ENCODE measurements around the gene MEX3A. TPM values are rescaled to one million over a fixed set of nuclear protein-coding genes. Genes with fewer than 3 reads are reported as not detected.

MEX3A gene
- total RNA-seq, 1 donor = 3.2 TPM

- DNase-seq (ENCODE audit: low read depth in 2 of 3, low spot score in 2 of 3) = peak in 2 of 3 donors; percentile 90 to 94
Measured at GRCh38 chr1:156104065-156104810, 22.0 kb upstream of the MEX3A start.

- DNase-seq (ENCODE audit: low read depth in 2 of 3, low spot score in 2 of 3) = peak in 2 of 3 donors; percentile 72 to 86
Measured at GRCh38 chr1:156103521-156103947, 21.3 kb upstream of the MEX3A start.

GRCh38 chr1:156102633-156103511 is 20.6 kb upstream of the MEX3A start:
- no peak for DNase-seq (ENCODE audit: low read depth in 2 of 3, low spot score in 2 of 3)

DNA sequence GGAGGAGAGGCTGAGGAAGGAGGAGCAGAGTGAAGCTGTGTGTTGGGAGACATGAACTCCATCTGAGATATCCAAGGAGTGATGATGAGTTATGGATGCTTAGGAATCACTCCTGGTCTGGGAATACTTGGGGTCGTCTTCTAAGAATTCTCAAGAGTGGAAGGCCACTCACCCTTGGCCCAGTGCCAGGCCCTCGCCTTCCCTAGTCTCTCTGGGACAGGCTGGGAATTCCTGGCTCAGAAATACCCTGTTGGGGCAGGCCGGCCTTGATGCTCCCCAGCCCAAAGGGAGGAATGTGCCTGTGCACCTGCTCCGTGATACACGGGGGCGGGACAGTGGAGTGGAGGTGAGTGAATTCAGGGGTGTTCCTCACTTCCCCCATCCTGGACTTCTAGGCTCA is 19.6 kb upstream of the MEX3A start:
- DNase-seq (ENCODE audit: low read depth in 2 of 3, low spot score in 2 of 3) = no peak

GRCh38 chr1:156100205-156100995 is 18.1 kb upstream of the MEX3A start:
- DNase-seq (ENCODE audit: low read depth in 2 of 3, low spot score in 2 of 3) = no peak

DNA sequence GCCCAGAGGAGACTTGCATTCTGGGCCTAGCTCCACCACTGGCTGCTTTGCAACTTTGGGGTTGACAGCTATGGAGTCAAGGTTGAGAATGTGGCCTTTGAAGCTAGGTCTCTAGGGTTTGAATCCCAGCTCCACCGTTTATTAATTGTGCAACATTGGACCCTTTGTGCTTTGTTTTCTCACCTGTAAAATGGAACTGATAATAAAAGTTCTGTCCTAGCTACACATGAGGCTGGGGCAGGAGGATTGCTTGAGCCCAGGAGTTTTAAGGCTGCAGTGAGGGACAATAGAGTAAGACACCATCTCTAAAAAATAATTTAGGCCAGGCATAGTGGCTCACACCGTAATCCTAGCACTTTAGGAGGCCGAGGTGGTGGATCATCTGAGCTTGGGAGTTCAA is 17.0 kb upstream of the MEX3A start:
- DNase-seq (ENCODE audit: low read depth in 2 of 3, low spot score in 2 of 3) = no peak

GRCh38 chr1:156098784-156099183 is 16.5 kb upstream of the MEX3A start:
- DNase-seq (ENCODE audit: low read depth in 2 of 3, low spot score in 2 of 3) = no peak

GRCh38 chr1:156097499-156098178 is 15.4 kb upstream of the MEX3A start:
- DNase-seq (ENCODE audit: low read depth in 2 of 3, low spot score in 2 of 3) = no peak

- DNase-seq (ENCODE audit: low read depth in 2 of 3, low spot score in 2 of 3) = peak; percentile 86 to 99 (median 98)
Measured at GRCh38 chr1:156096640-156097391, 14.6 kb upstream of the MEX3A start.

DNA sequence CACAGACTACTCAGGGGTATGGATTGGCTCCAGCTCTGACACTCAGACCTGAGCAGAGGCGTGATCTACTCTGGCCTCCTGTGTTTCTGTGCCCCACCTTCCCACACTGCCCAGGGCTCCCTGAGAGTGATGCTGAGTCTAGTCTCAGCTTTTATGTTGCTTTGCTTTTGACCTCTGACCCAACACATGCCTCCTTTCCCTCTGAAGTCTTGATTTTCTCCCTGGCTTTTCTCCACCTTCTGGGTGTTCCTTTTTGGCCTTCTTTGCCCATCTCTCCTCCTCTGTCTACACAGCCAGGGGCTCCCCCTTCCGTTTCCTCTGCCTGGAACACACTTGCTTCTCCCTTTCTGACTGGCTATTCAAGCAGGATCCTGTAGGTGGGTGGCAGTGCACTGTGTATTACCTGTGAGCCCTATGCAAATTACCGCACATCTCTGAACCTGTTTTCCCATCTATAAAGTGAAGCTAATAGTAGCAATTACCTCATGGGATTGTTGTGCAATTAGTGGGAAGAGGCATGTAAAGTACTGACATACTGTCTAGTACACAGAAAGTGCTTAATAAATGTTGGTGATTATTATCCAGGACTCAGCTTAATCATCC is 13.7 kb upstream of the MEX3A start:
- DNase-seq (ENCODE audit: low read depth in 2 of 3, low spot score in 2 of 3) = no peak

DNA sequence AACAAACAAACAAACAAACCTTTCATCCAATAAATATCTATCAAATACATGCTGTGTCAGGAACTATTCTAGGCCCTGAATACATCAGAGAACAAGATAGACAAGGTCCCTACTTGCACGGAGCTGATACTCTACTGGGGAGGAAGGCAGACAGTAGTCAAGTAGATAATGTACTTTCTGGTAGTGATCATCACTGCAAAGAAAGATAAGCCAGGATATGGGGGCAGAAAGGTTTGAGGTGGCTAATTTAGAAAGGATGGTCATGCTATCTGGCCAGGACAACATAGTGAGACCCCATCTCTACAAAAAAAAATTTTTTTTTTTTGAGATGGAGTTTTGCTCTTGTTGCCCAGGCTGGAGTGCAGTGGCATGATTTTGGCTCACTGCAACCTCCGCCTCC is 9.3 kb upstream of the MEX3A start:
- DNase-seq (ENCODE audit: low read depth in 2 of 3, low spot score in 2 of 3) = no peak

- DNase-seq (ENCODE audit: low read depth in 2 of 3, low spot score in 2 of 3) = peak; percentile 81 to 90 (median 85)
Measured at GRCh38 chr1:156090840-156091188, 8.5 kb upstream of the MEX3A start.

DNA sequence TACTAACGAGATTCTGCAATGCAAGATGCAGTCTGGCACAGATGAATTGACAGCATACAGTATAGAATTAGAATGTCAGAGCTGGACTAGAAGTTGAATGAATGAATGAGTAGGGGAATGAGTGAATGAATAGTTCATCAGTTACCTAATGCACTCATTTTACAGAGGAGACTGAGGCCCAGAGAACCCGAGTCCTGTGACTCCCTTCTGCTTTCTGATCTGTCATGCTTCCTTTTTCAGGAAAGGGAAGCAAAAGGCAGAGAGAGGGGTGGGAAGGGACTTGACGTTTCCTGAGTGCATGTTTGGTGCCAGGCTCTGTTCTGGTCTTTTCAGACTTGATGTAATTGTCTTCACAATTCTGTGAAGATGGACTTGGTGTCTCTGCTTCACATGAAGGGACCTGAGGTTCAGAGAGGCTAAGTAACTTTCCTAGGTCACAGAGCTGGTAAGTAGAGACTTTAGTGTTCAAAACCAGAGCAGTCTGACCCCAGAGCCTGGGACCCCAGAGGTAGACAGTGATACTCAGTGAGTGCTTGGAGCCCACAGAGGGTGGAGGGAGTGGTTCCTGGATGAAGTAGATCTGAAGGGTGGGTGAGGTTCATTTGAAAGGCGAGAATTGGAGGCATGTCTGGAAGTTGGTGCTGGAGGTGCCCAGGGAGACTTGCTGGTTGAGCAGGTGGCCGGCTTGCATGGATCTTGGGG is 8.0 kb upstream of the MEX3A start:
- no peak for DNase-seq (ENCODE audit: low read depth in 2 of 3, low spot score in 2 of 3)

DNA sequence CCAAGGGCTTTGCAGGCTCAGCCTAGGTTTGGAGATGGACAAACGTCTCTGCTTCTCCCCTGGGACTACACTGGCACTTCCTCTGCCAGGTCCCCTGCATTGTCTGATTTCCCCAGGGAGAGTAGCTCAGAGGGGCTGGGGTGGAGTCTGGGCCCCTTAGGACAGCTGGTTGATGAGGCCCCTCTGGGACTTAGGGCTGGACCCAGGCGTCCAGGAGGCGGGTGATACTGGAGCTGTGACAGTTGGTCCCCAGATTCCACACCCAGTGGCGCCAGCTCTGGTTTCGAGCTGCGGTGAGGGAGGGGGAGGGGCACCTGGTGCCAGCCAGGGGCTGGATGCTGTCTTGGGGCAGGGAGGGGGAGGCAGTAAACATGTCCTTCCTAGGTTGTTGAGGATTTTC is 7.4 kb upstream of the MEX3A start:
- DNase-seq (ENCODE audit: low read depth in 2 of 3, low spot score in 2 of 3) = no peak

GRCh38 chr1:156086256-156086662 is 4.0 kb upstream of the MEX3A start:
- DNase-seq (ENCODE audit: low read depth in 2 of 3, low spot score in 2 of 3) = no peak

DNA sequence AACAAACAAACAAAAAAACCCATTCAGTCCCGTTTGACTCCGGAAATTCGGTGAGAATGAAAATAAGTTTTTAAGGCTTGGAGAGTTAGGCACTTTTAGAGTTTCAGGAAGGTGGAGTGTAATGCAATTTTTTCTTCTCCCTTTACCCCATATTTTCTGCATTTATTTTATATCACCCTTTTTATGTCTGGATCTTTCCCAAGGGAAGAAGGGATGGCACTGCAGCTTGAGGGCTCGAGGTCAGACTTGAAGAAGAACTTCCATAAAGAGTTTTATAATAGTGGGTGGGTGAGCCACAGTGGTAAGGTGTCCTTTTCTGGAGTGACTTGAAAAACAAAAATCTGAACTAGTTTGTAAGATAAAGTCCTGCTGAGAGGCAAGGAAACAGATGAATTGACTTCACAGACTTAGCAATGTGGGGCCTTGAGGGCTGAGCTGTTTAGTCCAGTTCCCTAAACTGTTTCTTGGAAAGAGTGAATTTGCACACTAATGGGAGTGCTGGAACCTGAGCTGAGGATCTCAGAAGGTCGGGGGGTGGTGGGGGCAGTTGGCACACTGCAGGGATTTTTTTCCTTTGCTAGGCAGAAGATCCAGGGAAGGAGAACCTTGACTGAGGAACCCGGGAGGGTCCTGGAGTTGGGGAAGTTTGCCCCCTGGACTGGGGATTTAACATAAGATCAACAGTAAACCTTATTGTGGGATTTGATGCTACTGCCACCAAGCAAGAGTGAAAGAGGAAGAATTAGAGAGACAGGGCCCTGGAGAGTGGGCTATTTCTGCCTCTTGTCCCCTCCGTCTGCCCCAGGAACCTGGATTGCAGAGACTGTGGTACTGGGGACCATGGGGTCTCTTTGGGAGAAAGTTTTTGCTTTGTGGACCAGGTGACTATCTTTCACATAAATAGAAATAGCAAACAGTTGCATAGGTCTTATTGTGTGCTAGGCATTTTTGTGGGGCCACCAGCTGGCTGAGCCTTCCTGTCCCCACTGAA is 1.8 kb upstream of the MEX3A start:
- no peak for DNase-seq (ENCODE audit: low read depth in 2 of 3, low spot score in 2 of 3)

- DNase-seq (ENCODE audit: low read depth in 2 of 3, low spot score in 2 of 3) = no peak
Measured at GRCh38 chr1:156081917-156082308, 352 bp downstream of the MEX3A start.

All from hematopoietic multipotent progenitor cell (in vitro differentiated cells).